Skin epidermis (tissue), 12 donors: ENCODE measurements around the gene PSMD10.

Source experiments
- H3K27ac ChIP-seq, 21 experiments: fragments of 200-600 bp; sonication (generic) in 11 of 21; one replicate each; pipeline ENCODE4 v1.5.0; 2020; ENCODE audit warnings: mild to moderate bottlenecking in 3 of 21, inconsistent platforms in 2 of 21, moderate library complexity in 2 of 21
- H3K4me3 ChIP-seq, 7 experiments: fragments of 200-600 bp; sonication (generic) in 2 of 7; one replicate each; pipeline ENCODE4 v1.5.0; 2020; ENCODE audit warnings: inconsistent platforms in 2 of 7, mild to moderate bottlenecking in 2 of 7, moderate library complexity in 1 of 7

PSMD10 gene

DNA sequence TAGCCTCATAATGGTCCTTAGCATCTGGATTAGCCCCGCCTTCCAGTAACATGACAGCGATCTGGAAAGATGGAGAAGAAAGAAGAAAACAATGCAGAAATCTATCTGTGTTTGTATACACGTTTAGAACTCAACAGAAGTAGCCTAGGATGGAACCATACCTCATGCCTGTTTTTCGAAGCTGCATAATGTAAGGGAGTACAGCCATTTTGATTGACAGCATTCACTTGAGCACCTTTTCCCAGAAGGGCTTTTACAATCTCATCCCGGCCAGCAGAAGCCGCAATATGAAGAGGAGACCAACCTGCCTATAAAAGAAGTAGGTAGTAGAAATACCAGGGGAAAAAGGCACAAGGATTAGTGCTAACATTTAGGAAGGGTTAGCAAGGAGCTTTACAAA lies 3.5 kb downstream of the PSMD10 start:
- H3K27ac ChIP-seq = no peak overlapping the region
- no peak overlapping the region for H3K4me3 ChIP-seq

DNA sequence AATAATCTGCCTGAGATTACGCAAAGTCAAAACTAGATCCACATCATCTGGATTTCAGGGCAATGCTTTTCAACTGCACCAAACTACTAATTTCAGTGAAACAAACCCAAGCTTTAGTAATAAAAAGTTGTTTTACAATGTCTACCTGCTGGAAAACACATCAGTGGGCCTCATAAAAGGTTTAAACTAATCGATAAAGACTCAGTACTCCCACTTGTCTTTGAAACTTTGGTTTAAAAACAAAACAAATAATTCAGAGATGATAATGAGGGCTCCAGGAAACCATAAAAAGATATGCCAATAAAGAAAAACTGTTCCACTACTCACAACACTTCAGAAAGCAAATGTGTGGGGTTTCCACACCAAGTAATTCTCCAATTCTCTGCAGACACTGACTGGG lies 10.2 kb downstream of the PSMD10 start:
- no peak overlapping the region for H3K4me3 ChIP-seq
- H3K27ac ChIP-seq = no peak overlapping the region

DNA sequence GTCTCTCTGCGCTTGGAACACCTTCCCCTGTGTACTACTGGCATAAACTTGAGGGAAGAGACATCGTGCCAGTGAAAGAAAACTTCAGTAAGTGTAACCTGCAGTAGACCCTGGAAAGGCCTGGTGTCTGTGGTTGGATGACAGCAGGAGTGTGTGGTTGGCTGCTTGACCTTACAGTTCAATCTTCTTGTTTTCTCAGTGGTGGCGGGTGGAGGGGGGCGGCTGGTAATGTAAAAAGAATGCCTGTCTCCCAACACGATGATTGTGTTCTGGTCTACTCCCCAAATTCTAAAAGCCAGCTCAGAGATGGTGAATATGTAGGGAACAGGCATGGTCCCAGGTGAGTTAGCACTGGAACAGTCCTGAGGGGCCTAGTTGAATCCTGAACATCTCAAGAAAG lies 18.6 kb downstream of the PSMD10 start:
- H3K27ac ChIP-seq = no peak overlapping the region

DNA sequence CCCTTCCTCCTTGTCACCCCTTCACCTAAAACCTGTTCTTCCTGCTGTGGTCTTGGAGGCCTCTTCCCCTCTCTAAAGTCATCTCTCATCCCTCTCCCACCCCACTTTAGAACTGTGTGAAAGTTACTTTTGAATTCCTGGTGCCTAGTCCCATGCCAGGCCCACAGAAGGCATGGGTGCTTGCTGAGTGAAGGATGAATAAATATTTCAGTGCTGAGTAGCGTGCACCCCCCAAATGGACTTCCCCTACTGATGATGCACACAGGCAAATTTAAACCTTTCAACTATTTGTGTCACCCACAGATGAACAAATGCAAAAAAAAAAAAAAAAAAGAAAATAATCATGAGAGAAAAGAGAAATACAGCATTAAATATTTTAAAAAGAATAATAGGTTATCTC lies 19.8 kb downstream of the PSMD10 start:
- no peak overlapping the region for H3K27ac ChIP-seq

More for the DNA sequence above, 18.6 kb downstream of the PSMD10 start:
- H3K4me3 ChIP-seq = no peak overlapping the region

DNA sequence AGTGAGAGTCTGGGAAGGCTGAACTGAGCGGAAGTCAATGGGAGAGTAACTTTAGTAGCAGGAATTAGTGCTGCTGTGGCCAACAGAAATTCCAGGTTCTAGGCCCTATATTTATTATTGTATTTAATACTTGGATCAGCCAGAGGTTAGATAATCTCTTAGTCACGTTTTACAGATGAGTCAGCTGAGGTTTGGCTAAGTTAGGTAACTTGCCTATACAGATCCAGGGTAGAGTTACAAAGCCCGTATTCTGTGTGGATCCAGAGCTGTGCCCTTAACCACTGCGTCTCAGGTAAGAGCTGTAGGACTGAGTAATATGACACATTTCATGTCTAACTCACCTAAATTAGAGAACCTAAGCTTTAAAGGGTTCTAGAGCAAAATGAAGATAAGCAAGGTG lies 20.5 kb downstream of the PSMD10 start:
- H3K4me3 ChIP-seq = no peak overlapping the region
- no peak overlapping the region for H3K27ac ChIP-seq

More for the DNA sequence above, 19.8 kb downstream of the PSMD10 start:
- no peak overlapping the region for H3K4me3 ChIP-seq

DNA sequence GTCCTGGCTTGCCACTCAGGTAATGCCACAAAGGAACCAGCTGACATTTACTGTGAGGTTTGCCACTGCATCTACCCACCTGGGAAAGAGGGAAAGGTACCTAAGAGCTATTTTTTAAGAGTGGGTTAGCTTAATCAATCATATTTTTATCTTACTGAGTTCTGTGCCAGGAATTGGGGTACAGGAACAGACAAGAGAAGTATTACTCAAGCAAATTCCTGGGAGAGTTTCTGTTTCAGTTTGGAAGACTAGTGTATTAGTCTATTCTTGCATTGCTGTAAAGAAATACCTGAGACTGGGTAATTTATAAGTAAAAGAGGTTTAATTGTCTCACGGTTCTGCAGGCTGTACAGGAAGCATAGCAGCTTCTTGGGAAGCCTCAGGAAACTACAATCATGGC lies 23.2 kb downstream of the PSMD10 start:
- Histone ChIP-seq H3K27ac (peak overlapping the region in 2 of 21 experiments; percentile 3 to 8), H3K4me3 (no peak overlapping the region)

DNA sequence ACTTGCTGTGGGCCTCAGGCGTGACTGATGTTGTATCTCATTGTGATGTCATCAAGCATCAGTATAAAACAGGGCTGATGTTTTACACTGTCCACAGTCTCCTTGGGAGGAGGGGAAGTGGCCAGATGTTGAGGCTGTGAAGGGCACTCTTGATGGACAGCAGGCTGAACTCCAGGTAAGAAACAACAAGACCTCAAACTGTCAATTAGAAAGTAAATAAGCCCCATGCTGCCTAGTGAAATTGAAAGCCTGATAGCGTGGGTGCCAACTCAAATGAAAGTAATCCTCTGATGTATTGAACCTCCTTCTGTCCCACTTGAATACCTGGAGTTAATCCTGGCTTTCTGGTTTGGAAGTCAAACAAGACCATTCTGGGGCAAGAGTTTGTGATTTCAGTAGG lies 26.7 kb downstream of the PSMD10 start:
- Histone ChIP-seq H3K4me3 (no peak overlapping the region), H3K27ac (no peak overlapping the region)

DNA sequence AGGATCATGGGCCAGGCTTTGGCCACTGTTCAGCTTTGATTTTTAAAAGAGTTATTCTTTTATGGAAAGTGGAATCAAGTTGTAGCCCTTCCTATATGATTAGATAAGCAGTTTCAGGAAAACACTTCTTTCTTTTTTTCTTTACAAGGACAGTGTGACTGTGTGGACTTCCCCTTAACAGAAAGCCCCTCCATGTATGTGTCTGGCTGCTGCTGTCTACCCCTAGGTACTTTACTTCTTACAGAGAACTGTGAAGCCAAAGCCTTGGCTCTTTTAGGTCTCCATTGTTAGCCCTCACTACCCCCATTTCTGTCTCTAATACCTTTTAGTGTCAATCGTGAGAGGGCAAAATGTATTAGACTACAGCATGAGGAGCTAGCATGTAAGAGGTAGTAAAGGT lies 27.3 kb downstream of the PSMD10 start:
- no peak overlapping the region for H3K4me3 ChIP-seq

DNA sequence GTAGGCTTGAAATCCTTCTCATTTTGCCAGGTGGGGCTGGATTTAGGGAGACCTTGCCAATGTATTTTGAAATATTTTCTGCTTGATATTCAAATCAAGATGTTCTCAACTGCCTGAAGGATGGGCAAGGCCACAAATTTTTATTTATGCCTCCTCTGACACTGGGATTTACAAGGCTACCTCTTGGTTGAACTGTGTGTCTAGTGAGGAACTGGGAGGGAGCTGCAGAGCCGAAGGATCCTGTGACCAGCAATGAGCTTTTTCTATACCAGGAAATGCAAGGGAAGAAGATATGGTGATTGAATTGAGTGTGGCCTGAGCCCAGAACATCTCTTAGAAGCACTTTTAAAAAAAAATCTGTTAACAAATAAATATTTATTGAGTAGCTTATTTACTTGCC lies 31.5 kb downstream of the PSMD10 start:
- no peak overlapping the region for H3K4me3 ChIP-seq

More for the DNA sequence above, 27.3 kb downstream of the PSMD10 start:
- no peak overlapping the region for H3K27ac ChIP-seq

DNA sequence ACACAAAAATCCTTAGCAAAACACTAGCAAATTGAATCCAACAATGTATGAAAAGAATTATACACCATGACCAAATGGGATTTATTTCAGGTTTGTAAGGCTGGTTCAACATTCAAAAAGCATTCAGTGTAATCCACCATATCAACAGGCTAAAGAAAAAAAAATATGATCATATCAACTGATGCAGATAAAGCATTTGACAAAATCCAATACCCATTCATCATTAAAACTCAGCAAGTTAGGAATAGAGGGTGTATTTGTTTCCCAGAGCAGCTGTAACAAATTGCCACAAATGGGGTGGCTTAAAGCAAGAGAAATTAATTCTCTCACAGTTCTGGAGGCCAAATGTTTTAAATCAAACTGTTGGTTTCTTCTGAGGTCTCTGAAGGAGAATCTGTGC lies 35.8 kb downstream of the PSMD10 start:
- H3K27ac ChIP-seq = no peak overlapping the region
- H3K4me3 ChIP-seq = no peak overlapping the region

More for the DNA sequence above, 31.5 kb downstream of the PSMD10 start:
- no peak overlapping the region for H3K27ac ChIP-seq

DNA sequence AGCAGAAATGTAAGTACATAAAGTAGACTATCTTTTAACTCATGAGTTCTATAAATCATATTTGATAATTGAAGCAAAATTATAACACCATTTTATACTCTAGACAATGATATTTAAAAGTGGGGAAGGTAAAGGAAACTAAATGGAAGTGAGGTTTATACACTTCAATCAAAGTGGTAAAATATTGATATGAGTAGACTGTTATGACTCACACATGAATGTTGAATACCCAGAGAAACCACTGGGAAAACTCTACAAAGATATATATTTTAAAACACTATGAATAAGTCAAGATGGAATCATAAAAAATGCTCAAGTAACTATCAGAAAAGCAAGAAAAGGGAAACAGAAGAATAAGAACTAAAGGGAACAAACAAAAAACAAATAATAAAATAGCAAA lies 38.1 kb downstream of the PSMD10 start:
- Histone ChIP-seq H3K27ac (no peak overlapping the region), H3K4me3 (no peak overlapping the region)

DNA sequence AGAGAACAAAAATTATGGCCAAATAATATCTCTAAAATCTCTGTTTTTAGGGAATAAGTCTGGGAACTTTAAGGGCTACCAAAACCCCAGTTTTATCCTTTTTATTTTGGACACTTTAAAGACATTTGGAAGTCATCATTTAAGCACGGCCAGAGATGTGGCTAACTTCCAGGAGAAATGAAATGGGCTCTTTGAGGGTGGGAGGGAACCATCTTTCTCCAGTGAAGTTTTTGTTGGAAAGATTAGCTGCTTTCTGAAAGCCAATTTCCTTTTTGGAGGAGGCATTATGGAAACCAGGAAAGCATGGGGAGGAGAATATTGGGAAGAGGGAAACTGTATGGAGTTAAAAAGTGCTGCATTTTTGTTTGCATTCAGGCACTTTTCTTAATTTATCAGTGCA lies 41.7 kb downstream of the PSMD10 start:
- no peak overlapping the region for H3K4me3 ChIP-seq
- no peak overlapping the region for H3K27ac ChIP-seq

DNA sequence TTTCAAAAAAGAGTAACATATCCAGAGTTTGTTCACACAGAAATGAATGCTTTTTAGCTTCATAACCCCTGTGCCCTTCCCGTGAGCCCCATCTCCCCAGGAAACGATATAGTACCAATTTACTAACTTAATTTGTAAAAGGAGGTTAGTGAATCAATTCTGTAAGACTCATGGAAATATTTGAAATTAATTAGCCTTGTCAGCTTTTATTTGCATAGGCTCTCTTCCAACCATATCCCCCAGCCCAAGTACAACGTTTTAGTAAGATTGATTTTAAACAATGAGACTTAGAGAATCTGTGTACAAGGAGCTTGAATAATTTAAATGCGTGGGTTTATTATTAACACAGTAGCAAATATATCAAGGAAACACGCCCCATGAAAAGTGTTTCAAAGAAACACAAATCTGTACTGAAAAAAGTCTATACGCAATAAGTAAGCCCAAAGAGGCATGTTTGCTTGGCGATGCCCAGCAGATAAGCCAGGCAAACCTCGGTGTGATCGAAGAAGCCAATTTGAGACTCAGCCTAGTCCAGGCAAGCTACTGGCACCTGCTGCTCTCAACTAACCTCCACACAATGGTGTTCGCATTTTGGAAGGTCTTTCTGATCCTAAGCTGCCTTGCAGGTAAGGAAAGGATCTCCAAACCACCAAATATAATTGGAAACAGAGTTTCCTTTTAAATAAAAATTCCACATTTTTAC lies 46.6 kb downstream of the PSMD10 start, which contains the start of gene VSIG1:
VSIG1 (plus strand) TSS at position 512 of the 703 bp plus-strand sequence; CDS start at position 578, 66 bp downstream.
- H3K27ac ChIP-seq = no peak within 1 kb of the TSS
- no peak within 1 kb of the TSS for H3K4me3 ChIP-seq

DNA sequence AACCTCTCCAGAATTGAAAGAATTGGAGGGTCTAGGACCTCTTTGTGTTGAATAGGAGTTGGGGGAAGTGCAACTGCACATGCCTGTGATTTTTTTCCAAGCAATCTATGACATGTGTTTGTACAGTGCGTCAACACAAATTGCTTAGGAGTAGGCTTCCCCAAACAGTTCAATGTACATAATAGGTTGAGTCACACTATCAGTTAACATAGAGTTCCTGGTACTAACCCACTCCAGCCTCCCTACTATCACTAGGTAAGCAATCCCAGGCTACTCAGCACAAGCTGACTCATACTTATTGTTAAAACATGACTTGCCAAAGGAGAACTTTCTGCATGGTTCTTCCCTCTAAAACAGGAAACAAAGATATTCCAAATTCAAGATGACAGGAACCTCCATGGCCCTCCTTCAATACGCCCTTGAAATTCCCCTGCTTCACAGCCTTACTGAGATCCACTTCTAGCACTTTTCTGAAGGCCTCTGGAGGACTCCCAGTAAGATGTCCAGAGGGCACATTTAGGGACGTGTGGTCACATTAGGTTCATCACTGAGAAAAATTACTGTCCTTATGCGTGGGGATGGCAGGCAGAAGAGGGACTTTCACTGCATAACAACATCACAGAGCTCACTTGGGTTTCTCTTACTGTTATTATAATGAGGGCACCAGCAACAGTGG lies 54.9 kb downstream of the PSMD10 start:
- Histone ChIP-seq H3K4me3 (no peak overlapping the region), H3K27ac (no peak overlapping the region)

DNA sequence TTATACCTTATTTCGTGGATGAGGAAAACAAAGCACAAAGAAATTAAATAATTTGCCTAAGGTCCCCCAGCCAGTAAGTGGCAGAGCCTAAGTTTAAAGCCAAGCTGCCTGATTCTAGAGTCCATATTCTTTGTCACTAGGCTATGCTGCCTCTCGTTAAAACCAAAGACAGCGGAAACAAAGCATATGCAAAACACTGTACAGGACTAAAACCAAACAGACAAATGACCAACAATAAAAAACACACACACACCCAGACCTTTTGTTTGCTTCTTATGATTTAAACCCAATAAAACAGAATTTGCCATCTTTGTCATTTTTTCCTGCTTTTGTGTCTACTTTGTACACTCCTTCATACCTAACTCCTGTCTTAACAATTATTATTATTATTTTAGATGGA lies 56.6 kb downstream of the PSMD10 start:
- Histone ChIP-seq H3K27ac (no peak overlapping the region), H3K4me3 (no peak overlapping the region)
